BJ (cell line): ENCODE data around the gene DHRSX. TPM values are rescaled to one million over a fixed set of nuclear protein-coding genes. Genes with fewer than 3 reads are reported as not detected.

Experiments used
- CTCF ChIA-PET: fragments of 350-600 bp; formaldehyde crosslinking; extraction: SDS; loops from one replicate; lab custom pipeline; 2021; ENCODE audit warnings: antibody characterized with exemption, inconsistent platforms; lab: Yijun Ruan, JAX
- POLR2A ChIA-PET: fragments of 300-600 bp; sonication (Branson Sonifier 250); formaldehyde crosslinking; extraction: SDS; loops from one replicate; lab custom pipeline; 2021; ENCODE audit warnings: antibody characterized with exemption; lab: Charles Lee
- DNase-seq: peaks from one replicate; pipeline ENCODE4 v3.0.0-alpha.2; 2011; ENCODE audit warnings: low read depth
- H3K27me3 ChIP-seq: 2 replicates; pipeline ENCODE4 v1.6.0; 2011; ENCODE audit warnings: low read length; ENCODE audit not compliant: control insufficient read depth, insufficient read depth
- H3K36me3 ChIP-seq: 2 replicates; pipeline ENCODE4 v1.5.1; 2011; ENCODE audit warnings: low read length; ENCODE audit not compliant: control insufficient read depth, insufficient read depth
- H3K4me3 ChIP-seq: 2 replicates; pipeline ENCODE4 v1.5.1; 2011; ENCODE audit warnings: low read depth, mild to moderate bottlenecking, control low read depth, low read length
- polyA plus RNA-seq: library from polyadenylated mRNA; depleted of rRNA; stranded (reverse); fragments of >200 nt; gene quantifications from 2 replicates; pipeline ENCODE4 v1.2.3, GENCODE V29; 2011; rRNA removed
- TF ChIP-seq, protein P1 (sequence below): IDR thresholded peaks from 2 replicates; pipeline ENCODE4 v1.5.1; 2011; ENCODE audit warnings: low read depth, mild to moderate bottlenecking, control low read depth, inconsistent platforms, low read length, moderate library complexity; ENCODE audit not compliant: insufficient read depth

The DHRSX gene
- polyA plus RNA-seq, 1 experiment = 66.2 TPM

DNA sequence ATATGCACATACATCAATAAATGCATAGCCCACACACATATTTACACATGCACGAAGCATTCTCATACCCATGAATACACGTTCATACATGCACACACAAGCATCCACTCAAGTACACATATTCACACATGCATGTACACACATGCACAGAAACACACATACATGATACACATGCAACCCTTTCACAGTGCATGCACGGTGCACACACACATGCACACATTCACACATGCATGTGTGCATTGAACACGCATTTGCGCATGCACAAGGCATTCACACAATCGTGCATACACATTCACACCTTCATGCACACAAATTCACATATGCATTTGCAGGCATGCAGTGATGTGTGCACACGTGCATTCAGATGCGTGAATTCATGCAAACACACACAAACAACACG is 324.5 kb downstream of the DHRSX start:
- no peaks in the 10 kb centered on the region for H3K27me3 ChIP-seq
- ChIA-PET CTCF (no interaction called here), POLR2A (no interaction called here)
- no peak for DNase-seq
- no peak overlapping the region for H3K4me3 ChIP-seq
- H3K36me3 ChIP-seq = no peaks in the 10 kb centered on the region
- TF ChIP-seq, protein P1, sequence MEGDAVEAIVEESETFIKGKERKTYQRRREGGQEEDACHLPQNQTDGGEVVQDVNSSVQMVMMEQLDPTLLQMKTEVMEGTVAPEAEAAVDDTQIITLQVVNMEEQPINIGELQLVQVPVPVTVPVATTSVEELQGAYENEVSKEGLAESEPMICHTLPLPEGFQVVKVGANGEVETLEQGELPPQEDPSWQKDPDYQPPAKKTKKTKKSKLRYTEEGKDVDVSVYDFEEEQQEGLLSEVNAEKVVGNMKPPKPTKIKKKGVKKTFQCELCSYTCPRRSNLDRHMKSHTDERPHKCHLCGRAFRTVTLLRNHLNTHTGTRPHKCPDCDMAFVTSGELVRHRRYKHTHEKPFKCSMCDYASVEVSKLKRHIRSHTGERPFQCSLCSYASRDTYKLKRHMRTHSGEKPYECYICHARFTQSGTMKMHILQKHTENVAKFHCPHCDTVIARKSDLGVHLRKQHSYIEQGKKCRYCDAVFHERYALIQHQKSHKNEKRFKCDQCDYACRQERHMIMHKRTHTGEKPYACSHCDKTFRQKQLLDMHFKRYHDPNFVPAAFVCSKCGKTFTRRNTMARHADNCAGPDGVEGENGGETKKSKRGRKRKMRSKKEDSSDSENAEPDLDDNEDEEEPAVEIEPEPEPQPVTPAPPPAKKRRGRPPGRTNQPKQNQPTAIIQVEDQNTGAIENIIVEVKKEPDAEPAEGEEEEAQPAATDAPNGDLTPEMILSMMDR = no peak

DNA sequence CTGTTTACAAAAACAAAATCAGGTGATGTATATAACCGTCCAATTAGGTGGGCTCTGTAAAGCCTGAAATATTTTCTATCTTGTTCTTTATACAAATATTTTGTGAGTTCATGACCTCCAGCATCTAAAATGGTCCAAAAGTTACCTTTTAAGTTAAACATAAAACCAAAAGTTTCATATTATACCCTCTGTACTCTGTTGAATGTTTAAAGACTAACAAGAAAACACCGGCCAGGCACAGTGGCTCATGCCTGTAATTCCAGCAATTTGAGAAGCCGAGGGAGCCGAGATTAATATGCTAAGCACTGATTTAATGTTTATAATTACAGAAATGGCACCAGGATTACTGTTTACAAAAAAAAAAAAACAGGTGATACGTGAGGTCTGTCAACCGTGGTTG is 328.4 kb downstream of the DHRSX start:
- no peak for DNase-seq
- H3K27me3 ChIP-seq = no peaks in the 10 kb centered on the region
- CTCF ChIA-PET = no interaction called here
- H3K4me3 ChIP-seq = no peak overlapping the region
- TF ChIP-seq, protein P1 = no peak
- POLR2A ChIA-PET = no interaction called here
- no peaks in the 10 kb centered on the region for H3K36me3 ChIP-seq

Other genes with a start within 250 kb of the DHRSX start
- 21.8 and 26.3 TPM in 2 replicates for gene ZBED1, start within 50 bp of the DHRSX start, polyA plus RNA-seq
- gene CD99, start 190.3 kb upstream of the DHRSX start, polyA plus RNA-seq = 434 and 479 TPM in 2 replicates